Upper lobe of right lung (tissue), 1 donor: ENCODE results near the gene MRPS27. TPM values are rescaled to one million over a fixed set of nuclear protein-coding genes. Genes with fewer than 3 reads are reported as not detected.
A peak's percentile ranks its signal among the peaks of the same experiment; 100 is the strongest.

Source experiments
- ATAC-seq: fragments of 200-7000 bp; cut with Tn5 transposase; one replicate; pipeline ENCODE4 v1.9.1; 2020; ENCODE audit warnings: mild to moderate bottlenecking, moderate library complexity
- DNase-seq: peaks from one replicate; pipeline ENCODE4 v3.0.0-alpha.2; 2020
- H3K27ac ChIP-seq: fragments of 200-600 bp; one replicate; pipeline ENCODE4 v1.8.0; 2022
- H3K27me3 ChIP-seq: fragments of 200-600 bp; one replicate; pipeline ENCODE4 v1.8.0; 2022; ENCODE audit warnings: mild to moderate bottlenecking
- H3K36me3 ChIP-seq: fragments of 200-600 bp; one replicate; pipeline ENCODE4 v1.8.0; 2022
- H3K4me1 ChIP-seq: fragments of 200-600 bp; one replicate; pipeline ENCODE4 v1.8.0; 2022
- H3K4me3 ChIP-seq: fragments of 200-600 bp; one replicate; pipeline ENCODE4 v1.8.0; 2022; ENCODE audit warnings: mild to moderate bottlenecking
- H3K9me3 ChIP-seq: fragments of 200-600 bp; one replicate; pipeline ENCODE4 v1.8.0; 2022
- intact Hi-C: fragments of 100-400 bp; cut with DNase I; formaldehyde crosslinking; loops from one replicate; pipeline ENCODE4 v1.11.0; 2022
- long read RNA-seq: library from polyadenylated mRNA; unstranded; transcript quantifications from one replicate; pipeline ENCODE4 v2.0.0, GENCODE V29; 2021
- total RNA-seq: library from RNA; stranded (reverse); fragmentation: NEBNext Ultra II Directional; extraction: Animal tissue kit (Norgen Biotek cat#: 25700); gene quantifications from one replicate; pipeline ENCODE4 v1.2.1, GENCODE V29; 2021
- TF ChIP-seq, protein P1 (sequence below): fragments of 200-600 bp; IDR thresholded peaks from one replicate; pipeline ENCODE4 v1.8.0; 2022; ENCODE audit warnings: antibody characterized with exemption
- donor health status: DM: no; HTN: yes; CAD: no; lungs with severe emphysema.

Gene MRPS27
- total RNA-seq, result 34.2 TPM
- long read RNA-seq, transcript MRPS27-201 (11 exons, 2,785 nt), result major isoform, 63 of 83 reads
- long read RNA-seq, partial matches to known transcripts, result 3 of 83 reads
- long read RNA-seq, other reads (novel, unspliced or antisense), result 10 of 83 reads

- Histone ChIP-seq H3K4me1 (peaks cover 15% of the 10 kb centered on the region), H3K27ac (peak within 1 kb of the TSS; percentile 79), H3K27me3 (no peaks in the 10 kb centered on the region), H3K4me3 (peak within 1 kb of the TSS; percentile 79), H3K36me3 (peaks cover 4% of the 10 kb centered on the region), H3K9me3 (no peaks in the 10 kb centered on the region)
- DNase-seq, result peak; percentile 97
- TF ChIP-seq, protein P1, sequence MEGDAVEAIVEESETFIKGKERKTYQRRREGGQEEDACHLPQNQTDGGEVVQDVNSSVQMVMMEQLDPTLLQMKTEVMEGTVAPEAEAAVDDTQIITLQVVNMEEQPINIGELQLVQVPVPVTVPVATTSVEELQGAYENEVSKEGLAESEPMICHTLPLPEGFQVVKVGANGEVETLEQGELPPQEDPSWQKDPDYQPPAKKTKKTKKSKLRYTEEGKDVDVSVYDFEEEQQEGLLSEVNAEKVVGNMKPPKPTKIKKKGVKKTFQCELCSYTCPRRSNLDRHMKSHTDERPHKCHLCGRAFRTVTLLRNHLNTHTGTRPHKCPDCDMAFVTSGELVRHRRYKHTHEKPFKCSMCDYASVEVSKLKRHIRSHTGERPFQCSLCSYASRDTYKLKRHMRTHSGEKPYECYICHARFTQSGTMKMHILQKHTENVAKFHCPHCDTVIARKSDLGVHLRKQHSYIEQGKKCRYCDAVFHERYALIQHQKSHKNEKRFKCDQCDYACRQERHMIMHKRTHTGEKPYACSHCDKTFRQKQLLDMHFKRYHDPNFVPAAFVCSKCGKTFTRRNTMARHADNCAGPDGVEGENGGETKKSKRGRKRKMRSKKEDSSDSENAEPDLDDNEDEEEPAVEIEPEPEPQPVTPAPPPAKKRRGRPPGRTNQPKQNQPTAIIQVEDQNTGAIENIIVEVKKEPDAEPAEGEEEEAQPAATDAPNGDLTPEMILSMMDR, result peak; percentile 28
- intact Hi-C loops, result no loop called here
- ATAC-seq, result peak; percentile 100
These were observed at the start of gene MRPS27, which contains the start of gene PTCD2 for GRCh38 chr5:72319976-72320752. TSS of gene MRPS27 (minus strand) at chr5:72320240. CDS start at chr5:72320221, 19 bp downstream. TSS of gene PTCD2 (plus strand) at chr5:72320373. CDS start at chr5:72320383, 10 bp downstream.

- intact Hi-C loops, result loop anchor here (10.0 kb wide), 1 partner anchor 155 kb away; no protein-coding TSS in a partner anchor
- H3K36me3 ChIP-seq, result no peaks in the 10 kb centered on the region
- no peak overlapping the region for H3K4me3 ChIP-seq
- no peaks in the 10 kb centered on the region for H3K4me1 ChIP-seq
- DNase-seq (no peak), ATAC-seq (no peak)
- H3K27me3 ChIP-seq, result no peaks in the 10 kb centered on the region
- no peaks in the 10 kb centered on the region for H3K9me3 ChIP-seq
- H3K27ac ChIP-seq, result no peak overlapping the region
- TF ChIP-seq, protein P1, result no peak
These were observed 49.7 kb upstream of the MRPS27 start for GRCh38 chr5:72369711-72370110.

DNA sequence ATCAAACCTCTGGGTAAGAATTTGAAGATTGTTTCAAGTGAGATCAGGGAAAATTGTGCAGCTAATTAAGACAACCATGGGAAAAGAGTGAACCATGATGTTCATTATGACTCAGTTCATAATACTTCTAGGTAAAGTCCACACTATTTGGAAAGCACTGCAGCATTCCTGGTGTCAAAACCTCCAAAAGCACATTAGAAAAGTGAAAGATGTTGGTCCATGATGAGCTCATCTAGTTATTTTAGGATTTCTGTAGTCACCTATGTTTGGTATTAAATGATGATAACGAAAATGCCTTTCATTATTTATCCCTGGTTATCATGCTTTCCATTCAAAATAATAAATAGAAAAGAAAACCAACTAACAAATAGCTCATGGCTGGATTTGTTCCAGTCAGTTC lies 49.3 kb upstream of the MRPS27 start:
- Histone ChIP-seq H3K36me3 (no peaks in the 10 kb centered on the region), H3K4me1 (no peaks in the 10 kb centered on the region), H3K27ac (no peak overlapping the region), H3K4me3 (no peak overlapping the region), H3K27me3 (no peaks in the 10 kb centered on the region), H3K9me3 (no peaks in the 10 kb centered on the region)
- DNase-seq (no peak), ATAC-seq (no peak)
- intact Hi-C loops, result loop anchor here (10.0 kb wide), 1 partner anchor 156 kb away; no protein-coding TSS in a partner anchor
- TF ChIP-seq, protein P1, result no peak

DNA sequence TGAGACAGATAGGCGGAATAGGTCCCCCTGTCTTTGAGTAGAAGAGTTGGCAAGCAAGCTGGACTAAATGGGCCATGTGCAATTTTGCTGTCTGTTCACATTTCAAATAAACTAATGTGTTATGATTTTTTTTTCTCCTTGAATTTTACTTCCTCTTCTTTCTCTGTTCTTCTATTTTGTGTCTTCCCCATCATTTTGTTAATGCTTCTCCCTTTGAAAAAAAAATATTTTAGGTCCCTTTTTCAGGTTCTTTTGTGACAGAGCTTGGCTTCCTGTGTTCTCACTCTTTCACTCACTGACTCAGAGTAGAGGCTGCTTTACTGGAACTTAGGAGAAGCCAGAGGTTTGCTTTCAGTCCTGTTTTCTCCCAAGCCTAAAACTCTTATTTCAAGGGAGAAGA lies 48.2 kb upstream of the MRPS27 start:
- Histone ChIP-seq H3K27me3 (no peaks in the 10 kb centered on the region), H3K4me3 (no peak overlapping the region), H3K9me3 (no peaks in the 10 kb centered on the region), H3K36me3 (no peaks in the 10 kb centered on the region), H3K27ac (no peak overlapping the region), H3K4me1 (no peaks in the 10 kb centered on the region)
- ATAC-seq (no peak), DNase-seq (no peak)
- intact Hi-C loops, result loop anchor here (10.0 kb wide), 1 partner anchor 157 kb away; no protein-coding TSS in a partner anchor
- TF ChIP-seq, protein P1, result no peak

- Histone ChIP-seq H3K27ac (no peak overlapping the region), H3K4me1 (no peaks in the 10 kb centered on the region), H3K9me3 (no peaks in the 10 kb centered on the region), H3K4me3 (no peak overlapping the region), H3K36me3 (no peaks in the 10 kb centered on the region), H3K27me3 (no peaks in the 10 kb centered on the region)
- DNase-seq (no peak), ATAC-seq (peak; percentile 95)
- intact Hi-C loops, result loop anchor here (10.0 kb wide), 1 partner anchor 158 kb away; no protein-coding TSS in a partner anchor
- TF ChIP-seq, protein P1, result peak; percentile 74
These were observed 46.4 kb upstream of the MRPS27 start for GRCh38 chr5:72366324-72366976.
